HFFc6 (cell line): ENCODE data around the gene MAGI1. TPM values are rescaled to one million over a fixed set of nuclear protein-coding genes. Genes with fewer than 3 reads are reported as not detected.

ENCODE experiments used
- DNase-seq: peaks from one replicate; pipeline ENCODE4 v3.0.0-alpha.2; 2018
- H3K27ac Mint-ChIP-seq: 2 replicates; pipeline ENCODE4 v1.8.0; 2020; ENCODE audit warnings: mild to moderate bottlenecking, mixed read lengths
- H3K27me3 Mint-ChIP-seq: 2 replicates; pipeline ENCODE4 v1.8.0; 2021; ENCODE audit warnings: mild to moderate bottlenecking, moderate library complexity, mixed read lengths; ENCODE audit not compliant: insufficient read depth
- H3K36me3 Mint-ChIP-seq: 2 replicates; pipeline ENCODE4 v1.8.0; 2021; ENCODE audit warnings: low read depth, mixed read lengths
- H3K4me1 Mint-ChIP-seq: 2 replicates; pipeline ENCODE4 v1.8.0; 2020; ENCODE audit warnings: low read depth, mixed read lengths
- H3K4me3 Mint-ChIP-seq: 2 replicates; pipeline ENCODE4 v1.8.0; 2020; ENCODE audit warnings: mild to moderate bottlenecking, moderate library complexity, mixed read lengths
- H3K9me3 Mint-ChIP-seq: 2 replicates; pipeline ENCODE4 v1.8.0; 2020; ENCODE audit warnings: mild to moderate bottlenecking, mixed read lengths
- total RNA-seq, 6 experiments: library from RNA; stranded (reverse); fragmentation: NEBNext Ultra II Directional; extraction: Animal tissue kit (Norgen Biotek cat#: 25700); gene quantifications; 2 replicates in 1 of 6; 3 replicates in 5 of 6; pipeline ENCODE4 v1.2.3, GENCODE V29; 2021
- TF ChIP-seq, protein P1 (sequence below): fragments of 200-600 bp; sonication (generic); IDR thresholded peaks from 2 replicates; pipeline ENCODE4 v1.5.0; 2021; ENCODE audit warnings: antibody characterized with exemption, mild to moderate bottlenecking

Gene MAGI1
- total RNA-seq, 6 experiments from 2014 or later, result 21.1 to 30.5 (median 22.4) TPM

DNA sequence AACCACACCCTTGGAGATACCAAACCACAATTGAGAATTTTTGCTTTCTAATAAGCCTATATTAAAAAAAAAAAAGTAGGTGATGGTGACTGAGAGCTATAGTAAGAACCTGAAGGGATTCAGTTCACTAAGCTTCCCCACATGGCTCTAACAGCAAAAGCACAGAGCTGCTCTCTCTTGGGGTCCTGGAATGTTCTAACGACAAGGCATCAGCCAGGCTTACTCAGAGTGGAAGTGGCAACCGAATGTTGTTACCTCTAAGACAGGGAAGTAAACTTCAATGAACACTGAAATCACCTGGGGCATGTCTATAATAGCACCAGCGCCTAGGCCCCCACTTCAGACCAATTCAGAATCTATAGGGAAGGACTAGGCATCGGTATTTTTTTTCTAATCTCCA, 397.7 kb downstream of the MAGI1 start:
- Mint-ChIP-seq H3K36me3 (no peaks in the 10 kb centered on the region), H3K9me3 (peaks cover 5% of the 10 kb centered on the region)

DNA sequence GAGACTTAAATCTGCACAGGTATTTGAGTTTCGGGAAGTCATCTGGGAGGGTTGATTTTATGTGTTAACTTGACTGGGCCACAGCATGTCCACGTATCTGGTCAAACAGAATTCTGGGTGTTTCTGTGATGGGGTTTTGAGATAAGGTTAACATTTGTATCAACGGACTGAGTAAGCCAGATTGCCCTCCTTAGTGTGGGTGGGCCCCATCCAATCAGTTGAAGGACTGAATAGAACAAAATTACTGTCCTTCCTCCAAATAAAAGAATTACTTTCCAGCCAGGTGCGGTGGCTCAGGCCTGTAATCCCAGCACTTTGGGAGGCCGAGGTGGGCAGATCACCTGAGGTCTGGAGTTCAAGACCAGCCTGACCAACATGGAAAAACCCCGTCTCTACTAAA, 399.3 kb downstream of the MAGI1 start:
- H3K27me3 Mint-ChIP-seq, result no peaks in the 10 kb centered on the region
- peaks cover 3% of the 10 kb centered on the region; the same call in 1 of the 2 replicates for H3K9me3 Mint-ChIP-seq
- DNase-seq, result no peak
- TF ChIP-seq, protein P1, sequence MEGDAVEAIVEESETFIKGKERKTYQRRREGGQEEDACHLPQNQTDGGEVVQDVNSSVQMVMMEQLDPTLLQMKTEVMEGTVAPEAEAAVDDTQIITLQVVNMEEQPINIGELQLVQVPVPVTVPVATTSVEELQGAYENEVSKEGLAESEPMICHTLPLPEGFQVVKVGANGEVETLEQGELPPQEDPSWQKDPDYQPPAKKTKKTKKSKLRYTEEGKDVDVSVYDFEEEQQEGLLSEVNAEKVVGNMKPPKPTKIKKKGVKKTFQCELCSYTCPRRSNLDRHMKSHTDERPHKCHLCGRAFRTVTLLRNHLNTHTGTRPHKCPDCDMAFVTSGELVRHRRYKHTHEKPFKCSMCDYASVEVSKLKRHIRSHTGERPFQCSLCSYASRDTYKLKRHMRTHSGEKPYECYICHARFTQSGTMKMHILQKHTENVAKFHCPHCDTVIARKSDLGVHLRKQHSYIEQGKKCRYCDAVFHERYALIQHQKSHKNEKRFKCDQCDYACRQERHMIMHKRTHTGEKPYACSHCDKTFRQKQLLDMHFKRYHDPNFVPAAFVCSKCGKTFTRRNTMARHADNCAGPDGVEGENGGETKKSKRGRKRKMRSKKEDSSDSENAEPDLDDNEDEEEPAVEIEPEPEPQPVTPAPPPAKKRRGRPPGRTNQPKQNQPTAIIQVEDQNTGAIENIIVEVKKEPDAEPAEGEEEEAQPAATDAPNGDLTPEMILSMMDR, result no peak
- no peak overlapping the region for H3K27ac Mint-ChIP-seq
- no peak overlapping the region for H3K4me3 Mint-ChIP-seq
- peaks cover 7% of the 10 kb centered on the region; the same call in 1 of the 2 replicates for H3K4me1 Mint-ChIP-seq
- H3K36me3 Mint-ChIP-seq, result no peaks in the 10 kb centered on the region

More for the DNA sequence above, 397.7 kb downstream of the MAGI1 start:
- no peaks in the 10 kb centered on the region for H3K27me3 Mint-ChIP-seq
- TF ChIP-seq, protein P1, result no peak
- H3K4me1 Mint-ChIP-seq, result peaks cover 7% of the 10 kb centered on the region; the same call in 1 of the 2 replicates
- no peak overlapping the region for H3K27ac Mint-ChIP-seq
- H3K4me3 Mint-ChIP-seq, result no peak overlapping the region
- DNase-seq, result no peak

DNA sequence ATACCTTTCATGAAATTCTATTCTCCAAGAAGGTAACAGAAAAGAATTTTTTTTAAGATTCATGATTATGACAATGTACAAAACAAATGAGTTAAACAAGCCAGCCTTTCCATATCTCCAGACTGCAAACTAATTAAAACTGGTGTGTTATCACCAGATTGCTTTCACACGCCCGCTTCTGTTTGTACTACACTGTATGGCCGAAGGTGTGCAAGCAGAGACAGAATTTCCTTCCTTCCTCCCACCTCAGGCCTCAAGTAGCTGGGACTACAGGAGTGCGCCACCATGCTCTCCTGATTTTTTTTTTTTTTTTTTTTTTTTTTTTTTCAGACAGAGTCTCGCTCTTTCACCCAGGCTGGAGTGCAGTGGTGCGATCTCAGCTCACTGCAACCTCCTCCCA, 400.4 kb downstream of the MAGI1 start:
- TF ChIP-seq, protein P1, result no peak
- H3K4me3 Mint-ChIP-seq, result no peak overlapping the region
- DNase-seq, result no peak
- H3K9me3 Mint-ChIP-seq, result no peaks in the 10 kb centered on the region
- H3K27ac Mint-ChIP-seq, result no peak overlapping the region
- no peaks in the 10 kb centered on the region for H3K36me3 Mint-ChIP-seq
- H3K27me3 Mint-ChIP-seq, result no peaks in the 10 kb centered on the region
- no peaks in the 10 kb centered on the region; the same call in 1 of the 2 replicates for H3K4me1 Mint-ChIP-seq

DNA sequence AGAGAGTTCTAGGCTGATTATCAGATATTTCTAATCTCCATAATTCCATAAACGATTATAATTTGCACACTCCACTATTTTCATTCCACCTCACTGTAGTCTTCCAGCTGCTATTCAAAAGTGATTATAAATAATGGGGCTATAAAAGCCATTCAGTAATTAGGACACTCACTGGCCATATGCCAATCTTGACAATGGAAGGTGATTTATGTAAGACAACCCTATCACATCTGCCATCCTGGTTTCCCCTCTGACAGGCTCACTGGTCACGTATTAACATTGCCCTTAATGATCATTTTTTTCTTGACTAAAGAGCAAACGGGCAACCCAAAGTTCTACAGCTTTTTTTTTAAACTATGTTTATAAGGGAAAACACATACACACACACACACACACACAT, 402.4 kb downstream of the MAGI1 start:
- Mint-ChIP-seq H3K9me3 (no peaks in the 10 kb centered on the region), H3K36me3 (no peaks in the 10 kb centered on the region), H3K27ac (no peak overlapping the region), H3K4me1 (no peaks in the 10 kb centered on the region; the same call in 1 of the 2 replicates), H3K27me3 (no peaks in the 10 kb centered on the region; the same call in 1 of the 2 replicates), H3K4me3 (no peak overlapping the region)
- DNase-seq, result no peak
- TF ChIP-seq, protein P1, result no peak

DNA sequence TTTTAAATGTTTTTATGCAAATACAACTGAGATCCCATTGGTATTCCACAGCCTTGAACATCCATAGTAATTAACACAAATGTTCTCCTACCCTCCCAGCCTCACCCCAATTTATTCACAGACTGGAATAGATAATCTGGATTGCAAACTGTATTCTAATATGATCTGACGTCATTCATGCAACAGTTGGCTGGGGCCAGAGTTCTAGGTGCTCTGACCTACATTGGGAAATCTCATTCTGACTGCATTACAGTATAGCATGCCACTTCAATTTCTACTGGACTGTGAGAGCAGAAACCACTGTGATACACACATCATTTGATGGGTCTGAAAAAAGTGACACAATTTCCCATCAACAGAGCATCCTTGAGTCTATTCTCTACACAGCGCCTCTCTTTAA, 403.1 kb downstream of the MAGI1 start:
- Mint-ChIP-seq H3K4me3 (no peak overlapping the region), H3K4me1 (no peaks in the 10 kb centered on the region; the same call in 1 of the 2 replicates), H3K36me3 (no peaks in the 10 kb centered on the region), H3K27me3 (no peaks in the 10 kb centered on the region; the same call in 1 of the 2 replicates), H3K27ac (no peak overlapping the region), H3K9me3 (no peaks in the 10 kb centered on the region)
- TF ChIP-seq, protein P1, result no peak
- DNase-seq, result no peak
